ENCODE measurements around the gene GRIP2. TPM values are rescaled to one million over a fixed set of nuclear protein-coding genes. Genes with fewer than 3 reads are reported as not detected.

Gene GRIP2
- polyA plus RNA-seq, 1 experiment = not detected

GRCh38 chr3:14534516-14535191, 5.5 kb downstream of the GRIP2 start:
- ChIA-PET POLR2A (no interaction called here), CTCF (interaction anchor here (0.6 kb wide), 1 partner anchor 72 kb away, joined by 3 read pairs; no protein-coding TSS in a partner anchor)
- Histone ChIP-seq H3K27me3 (ENCODE audit: control insufficient read depth, insufficient read depth, low read length) (peaks cover 35% of the 10 kb centered on the region), H3K27ac (ENCODE audit: low read depth, low read length) (no peak overlapping the region), H3K4me3 (ENCODE audit: low read depth, low read length) (no peak overlapping the region), H3K9me3 (ENCODE audit: control insufficient read depth, insufficient read depth, low read length) (no peaks in the 10 kb centered on the region; the same call in 1 of the 2 replicates)
- DNase-seq (ENCODE audit: low read depth, low spot score) = no peak
- no peak for TF ChIP-seq CTCF (IDR thresholded peaks at IDR 0.05; ENCODE audit: low read depth, low read length)

GRCh38 chr3:14533457-14533958, 6.6 kb downstream of the GRIP2 start:
- no peaks in the 10 kb centered on the region; the same call in 1 of the 2 replicates for H3K9me3 ChIP-seq (ENCODE audit: control insufficient read depth, insufficient read depth, low read length)
- POLR2A ChIA-PET = no interaction called here
- no peak for DNase-seq (ENCODE audit: low read depth, low spot score)
- CTCF ChIA-PET = interaction anchor here (0.8 to 1.5 kb wide), 3 partner anchors 16 to 329 kb away, joined by 3 to 5 read pairs (median 3); no protein-coding TSS in a partner anchor
- H3K27ac ChIP-seq (ENCODE audit: low read depth, low read length) = no peak overlapping the region
- TF ChIP-seq CTCF (IDR thresholded peaks at IDR 0.05; ENCODE audit: low read depth, low read length) = no peak
- peaks cover 36% of the 10 kb centered on the region for H3K27me3 ChIP-seq (ENCODE audit: control insufficient read depth, insufficient read depth, low read length)
- no peak overlapping the region for H3K4me3 ChIP-seq (ENCODE audit: low read depth, low read length)

GRCh38 chr3:14532691-14533456, 7.3 kb downstream of the GRIP2 start:
- POLR2A ChIA-PET = no interaction called here
- CTCF ChIA-PET = interaction anchor here (0.8 to 1.5 kb wide), 3 partner anchors 16 to 329 kb away, joined by 3 to 5 read pairs (median 3); no protein-coding TSS in a partner anchor
- no peak for DNase-seq (ENCODE audit: low read depth, low spot score)

GRCh38 chr3:14531856-14532395, 8.2 kb downstream of the GRIP2 start:
- Histone ChIP-seq H3K27me3 (ENCODE audit: control insufficient read depth, insufficient read depth, low read length) (peaks cover 40% of the 10 kb centered on the region), H3K9me3 (ENCODE audit: control insufficient read depth, insufficient read depth, low read length) (no peaks in the 10 kb centered on the region; the same call in 1 of the 2 replicates), H3K4me3 (ENCODE audit: low read depth, low read length) (no peak overlapping the region), H3K27ac (ENCODE audit: low read depth, low read length) (no peak overlapping the region)
- no peak for DNase-seq (ENCODE audit: low read depth, low spot score)
- TF ChIP-seq CTCF (IDR thresholded peaks at IDR 0.05; ENCODE audit: low read depth, low read length) = no peak
- ChIA-PET CTCF (no interaction called here), POLR2A (no interaction called here)

More at GRCh38 chr3:14532691-14533456, 7.3 kb downstream of the GRIP2 start:
- Histone ChIP-seq H3K27ac (ENCODE audit: low read depth, low read length) (no peak overlapping the region), H3K4me3 (ENCODE audit: low read depth, low read length) (no peak overlapping the region), H3K9me3 (ENCODE audit: control insufficient read depth, insufficient read depth, low read length) (no peaks in the 10 kb centered on the region; the same call in 1 of the 2 replicates), H3K27me3 (ENCODE audit: control insufficient read depth, insufficient read depth, low read length) (peaks cover 36% of the 10 kb centered on the region)
- no peak for TF ChIP-seq CTCF (IDR thresholded peaks at IDR 0.05; ENCODE audit: low read depth, low read length)

All from AG04450 (cell line).